CD4-positive, CD25-positive, alpha-beta regulatory T cell (primary cell): ENCODE data around the gene CLEC11A. TPM values are rescaled to one million over a fixed set of nuclear protein-coding genes. Genes with fewer than 3 reads are reported as not detected.
"Not testable (repeated sequence)": the region's sequence is repeated elsewhere in the genome, so short reads cannot be mapped to it uniquely, and the experiment has no call there.

ENCODE experiments used
- ATAC-seq, 2 donors: fragments of 150-1000 bp; cut with Tn5 transposase; one replicate each; pipeline ENCODE4 v1.10.0; 2021; ENCODE audit warnings: low read depth in 2 of 2, moderate number of reproducible peaks in 2 of 2, moderate library complexity in 1 of 2
- DNase-seq, 3 donors: peaks; one replicate each; pipeline versions ENCODE4 v3.0.0 to v3.0.0-alpha.2; 2012 to 2022; ENCODE audit warnings: mixed read lengths in 1 of 3
- H3K27ac ChIP-seq: one replicate; pipeline ENCODE4 v1.7.0; 2013; ENCODE audit warnings: mild to moderate bottlenecking, low read length; ENCODE audit not compliant: insufficient read depth, poor library complexity, severe bottlenecking
- H3K27me3 ChIP-seq: one replicate; pipeline ENCODE4 v1.7.0; 2013; ENCODE audit warnings: low read length; ENCODE audit not compliant: control insufficient read depth, insufficient read depth
- H3K36me3 ChIP-seq: one replicate; pipeline ENCODE4 v1.7.0; 2013; ENCODE audit warnings: mild to moderate bottlenecking, low read length, moderate library complexity; ENCODE audit not compliant: control insufficient read depth, insufficient read depth
- H3K4me1 ChIP-seq: 2 replicates; pipeline ENCODE4 v1.7.0; 2013; ENCODE audit warnings: mild to moderate bottlenecking, low read length; ENCODE audit not compliant: insufficient read depth, control insufficient read depth, poor library complexity, severe bottlenecking
- H3K4me3 ChIP-seq: one replicate; pipeline ENCODE4 v1.7.0; 2013; ENCODE audit warnings: low read depth, mild to moderate bottlenecking, low read length, moderate library complexity
- H3K9me3 ChIP-seq, 2 experiments: 1 replicate in 1 of 2; 2 replicates in 1 of 2; pipeline ENCODE4 v1.7.0; 2013; ENCODE audit warnings: low read length in 2 of 2, mild to moderate bottlenecking in 1 of 2, moderate library complexity in 1 of 2; ENCODE audit not compliant: control insufficient read depth in 2 of 2
- H3K27ac Mint-ChIP-seq, 3 donors: one replicate each; pipeline ENCODE4 v1.8.0; 2020 to 2022; ENCODE audit warnings: mild to moderate bottlenecking in 3 of 3, mixed read lengths in 3 of 3, moderate library complexity in 2 of 3
- H3K27me3 Mint-ChIP-seq: one replicate; pipeline ENCODE4 v1.8.0; 2022; ENCODE audit warnings: mild to moderate bottlenecking, mixed read lengths
- H3K36me3 Mint-ChIP-seq: one replicate; pipeline ENCODE4 v1.8.0; 2020; ENCODE audit warnings: mixed read lengths
- H3K4me1 Mint-ChIP-seq, 4 donors: one replicate each; pipeline ENCODE4 v1.8.0; 2020 to 2022; ENCODE audit warnings: mixed read lengths in 4 of 4, mild to moderate bottlenecking in 1 of 4
- H3K4me3 Mint-ChIP-seq, 4 donors: one replicate each; pipeline ENCODE4 v1.8.0; 2020 to 2022; ENCODE audit warnings: mild to moderate bottlenecking in 4 of 4, mixed read lengths in 4 of 4, moderate library complexity in 3 of 4
- H3K9me3 Mint-ChIP-seq, 7 donors: one replicate each; pipeline ENCODE4 v1.8.0; 2020 to 2022; ENCODE audit warnings: mixed read lengths in 7 of 7, mild to moderate bottlenecking in 3 of 7, moderate library complexity in 2 of 7
- polyA plus RNA-seq, 4 donors: library from polyadenylated mRNA; unstranded; fragments of 300-500 nt; fragmentation: Illumina TruSeq; gene quantifications; one replicate each; pipeline ENCODE4 v1.2.3, GENCODE V29; 2021
- total RNA-seq: library from RNA; stranded (reverse); gene quantifications from one replicate; pipeline ENCODE4 v1.2.3, GENCODE V29; 2022

CLEC11A gene
- total and polyA plus RNA-seq, 5 donors from 2014 or later: 0.22 to 1.2 (median 0.58) TPM

DNA sequence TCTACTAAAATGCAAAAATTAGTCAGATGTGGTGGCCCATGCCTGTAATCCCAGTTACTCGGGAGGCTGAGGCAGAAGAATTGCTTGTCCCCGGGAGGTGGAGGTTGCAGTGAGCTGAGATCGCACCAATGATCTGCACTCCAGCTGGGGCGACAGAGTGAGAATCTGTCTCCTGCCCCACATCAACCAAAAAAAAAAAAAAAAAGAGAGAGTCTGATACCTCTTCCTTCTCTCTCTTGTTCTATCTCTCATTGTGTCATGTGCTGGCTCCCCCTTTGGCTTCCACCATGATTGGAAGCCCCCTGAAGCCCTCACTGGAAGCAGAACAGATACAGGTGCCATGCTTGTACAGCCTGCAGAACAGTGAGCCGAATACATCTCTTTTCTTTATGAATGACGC is 20.4 kb downstream of the CLEC11A start:
- no peak for DNase-seq
- H3K36me3 ChIP-seq: no peaks in the 10 kb centered on the region
- no peaks in the 10 kb centered on the region for H3K9me3 ChIP-seq
- Mint-ChIP-seq H3K36me3 (no peaks in the 10 kb centered on the region), H3K4me1 (no peaks in the 10 kb centered on the region), H3K4me3 (no peak overlapping the region), H3K27me3 (peaks cover 21% of the 10 kb centered on the region), H3K27ac (no peak overlapping the region), H3K9me3 (peaks cover 0 to 4% (median 0%) of the 10 kb centered on the region in 7 donors)
- no peak overlapping the region for H3K27ac ChIP-seq
- H3K4me3 ChIP-seq: no peak overlapping the region
- no peaks in the 10 kb centered on the region for H3K27me3 ChIP-seq
- no peaks in the 10 kb centered on the region for H3K4me1 ChIP-seq
- no peak for ATAC-seq

DNA sequence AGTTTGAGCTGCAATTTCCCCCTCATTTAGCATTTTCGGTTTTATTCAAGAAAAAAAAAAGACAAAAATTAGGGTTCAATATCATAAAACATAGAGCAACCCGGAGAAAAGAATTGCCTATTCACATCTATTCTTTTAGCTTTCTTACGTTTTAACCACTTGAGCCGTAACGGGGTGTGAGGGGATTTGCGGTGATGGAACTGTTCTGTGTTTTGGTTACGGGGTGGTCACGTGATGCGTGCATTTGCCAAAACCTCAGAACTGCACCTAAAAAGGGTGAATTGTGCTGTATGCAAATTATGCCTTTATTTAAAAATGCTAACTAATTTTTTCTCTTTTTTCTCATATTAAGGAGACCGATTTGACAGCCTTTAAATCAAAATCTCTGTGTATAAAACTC is 22.1 kb downstream of the CLEC11A start:
- H3K27me3 Mint-ChIP-seq: peaks cover 17% of the 10 kb centered on the region
- no peak for DNase-seq
- H3K36me3 Mint-ChIP-seq: no peaks in the 10 kb centered on the region
- Histone ChIP-seq H3K27ac (no peak overlapping the region), H3K36me3 (no peaks in the 10 kb centered on the region), H3K4me1 (no peaks in the 10 kb centered on the region), H3K9me3 (no peaks in the 10 kb centered on the region), H3K27me3 (no peaks in the 10 kb centered on the region), H3K4me3 (no peak overlapping the region)
- ATAC-seq: no peak
- H3K4me1 Mint-ChIP-seq: no peaks in the 10 kb centered on the region
- no peak overlapping the region for H3K27ac Mint-ChIP-seq
- H3K4me3 Mint-ChIP-seq: no peak overlapping the region
- peaks cover 0 to 2% (median 0%) of the 10 kb centered on the region in 7 donors for H3K9me3 Mint-ChIP-seq

DNA sequence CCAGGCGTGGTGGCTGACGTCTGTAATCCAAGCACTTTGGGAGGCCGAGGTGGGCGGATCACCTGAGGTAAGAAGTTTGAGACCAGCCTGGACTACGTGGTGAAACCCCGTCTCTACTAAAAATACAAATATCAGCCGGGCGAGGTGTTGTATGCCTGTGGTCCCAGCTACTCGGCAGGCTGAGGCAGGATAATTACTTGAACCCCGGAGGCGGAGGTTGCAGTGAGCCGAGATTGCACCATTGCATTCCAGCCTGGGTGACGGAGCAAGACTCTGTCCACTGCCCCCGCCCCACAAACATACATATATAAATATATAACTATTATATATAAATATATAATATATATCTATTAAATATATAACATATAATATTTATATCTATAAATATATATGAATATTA is 24.0 kb downstream of the CLEC11A start:
- not testable (repeated sequence) for H3K4me3 Mint-ChIP-seq, H3K9me3 Mint-ChIP-seq, H3K36me3 ChIP-seq

DNA sequence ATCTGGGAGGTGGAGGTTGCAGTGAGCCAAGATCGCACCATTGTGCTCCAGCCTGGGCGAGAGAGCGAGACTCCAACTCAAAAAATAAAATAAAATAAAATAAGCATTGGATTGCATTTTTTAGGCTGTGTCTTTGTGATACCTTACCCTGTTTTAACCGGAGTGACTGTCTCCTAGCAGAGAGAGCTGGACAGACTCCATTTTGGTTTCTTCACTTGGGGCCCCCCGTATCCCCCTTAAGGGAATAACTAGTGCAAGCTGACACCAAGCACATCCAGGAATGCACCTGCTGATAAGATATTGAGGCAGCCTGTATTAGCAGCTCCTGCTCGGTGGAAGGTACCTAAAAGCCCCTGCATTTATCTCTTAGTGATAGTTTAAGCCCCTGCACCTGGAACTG is 26.3 kb downstream of the CLEC11A start:
- Histone ChIP-seq H3K36me3 (no peaks in the 10 kb centered on the region), H3K4me1 (no peaks in the 10 kb centered on the region), H3K4me3 (no peak overlapping the region), H3K27ac (no peak overlapping the region), H3K27me3 (no peaks in the 10 kb centered on the region), H3K9me3 (no peaks in the 10 kb centered on the region)
- Mint-ChIP-seq H3K9me3 (no peaks in the 10 kb centered on the region), H3K36me3 (no peaks in the 10 kb centered on the region), H3K4me3 (no peak overlapping the region), H3K27ac (no peak overlapping the region), H3K27me3 (peaks cover 12% of the 10 kb centered on the region), H3K4me1 (no peaks in the 10 kb centered on the region)
- ATAC-seq (no peak), DNase-seq (no peak)

More for the DNA sequence above, 24.0 kb downstream of the CLEC11A start:
- H3K27ac Mint-ChIP-seq, H3K27me3 Mint-ChIP-seq, H3K36me3 Mint-ChIP-seq, H3K4me3 ChIP-seq, H3K4me1 Mint-ChIP-seq, DNase-seq, H3K27ac ChIP-seq, H3K27me3 ChIP-seq, H3K4me1 ChIP-seq, ATAC-seq, H3K9me3 ChIP-seq: not testable (repeated sequence)

DNA sequence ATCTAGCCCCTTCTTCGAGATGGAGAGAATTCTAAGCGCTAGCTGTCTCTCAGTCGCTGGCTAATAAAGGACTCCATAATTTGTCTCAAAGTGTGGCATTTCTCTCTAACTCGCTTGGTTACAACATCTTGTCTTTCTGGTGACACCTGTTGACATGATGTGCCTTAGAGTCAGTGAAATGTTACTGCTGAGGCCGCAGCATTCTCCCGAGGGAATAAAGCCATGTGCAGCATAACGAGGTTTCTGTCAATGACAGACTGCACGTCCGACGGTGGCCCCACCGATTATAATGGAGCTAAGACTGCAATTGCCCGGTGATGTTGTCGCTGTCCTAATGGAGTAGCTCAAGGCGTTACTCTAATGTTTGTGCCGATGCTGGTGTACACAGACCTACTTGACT is 26.8 kb downstream of the CLEC11A start:
- Histone ChIP-seq H3K4me3 (no peak overlapping the region), H3K27ac (no peak overlapping the region), H3K4me1 (no peaks in the 10 kb centered on the region), H3K27me3 (no peaks in the 10 kb centered on the region), H3K9me3 (no peaks in the 10 kb centered on the region), H3K36me3 (no peaks in the 10 kb centered on the region)
- no peaks in the 10 kb centered on the region for H3K36me3 Mint-ChIP-seq
- H3K27me3 Mint-ChIP-seq: peaks cover 12% of the 10 kb centered on the region
- no peaks in the 10 kb centered on the region for H3K9me3 Mint-ChIP-seq
- no peaks in the 10 kb centered on the region for H3K4me1 Mint-ChIP-seq
- ATAC-seq: no peak
- DNase-seq: no peak
- no peak overlapping the region for H3K4me3 Mint-ChIP-seq
- no peak overlapping the region for H3K27ac Mint-ChIP-seq

DNA sequence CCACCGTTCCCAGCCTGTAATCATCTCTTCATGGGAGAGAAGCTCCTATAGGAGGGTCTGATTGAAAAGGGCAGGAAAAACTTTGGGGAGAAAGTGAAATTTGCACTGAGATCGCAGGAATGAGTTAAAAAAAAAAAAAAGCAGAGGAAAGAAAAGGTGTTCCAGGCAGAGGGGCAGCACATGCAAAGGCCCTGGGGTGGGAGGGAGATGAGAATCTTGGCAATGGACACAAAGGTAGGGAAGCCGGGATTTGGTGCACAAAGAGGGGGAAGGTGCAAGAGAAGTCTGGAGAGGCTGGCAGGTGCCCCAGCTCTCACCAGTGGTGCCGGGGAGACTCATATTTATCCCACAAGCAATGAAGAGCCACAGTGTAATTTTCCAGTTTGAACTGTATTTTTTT is 30.7 kb downstream of the CLEC11A start:
- H3K4me1 ChIP-seq: no peaks in the 10 kb centered on the region
- no peaks in the 10 kb centered on the region for H3K27me3 ChIP-seq
- no peaks in the 10 kb centered on the region for H3K9me3 ChIP-seq
- no peak for ATAC-seq
- no peaks in the 10 kb centered on the region for H3K36me3 ChIP-seq
- H3K4me3 Mint-ChIP-seq: no peak overlapping the region
- no peak overlapping the region for H3K27ac Mint-ChIP-seq
- peaks cover 20% of the 10 kb centered on the region for H3K27me3 Mint-ChIP-seq
- no peaks in the 10 kb centered on the region for H3K4me1 Mint-ChIP-seq
- H3K9me3 Mint-ChIP-seq: peaks cover 0 to 2% (median 0%) of the 10 kb centered on the region in 7 donors
- no peaks in the 10 kb centered on the region for H3K36me3 Mint-ChIP-seq
- no peak overlapping the region for H3K27ac ChIP-seq
- no peak for DNase-seq
- H3K4me3 ChIP-seq: no peak overlapping the region

DNA sequence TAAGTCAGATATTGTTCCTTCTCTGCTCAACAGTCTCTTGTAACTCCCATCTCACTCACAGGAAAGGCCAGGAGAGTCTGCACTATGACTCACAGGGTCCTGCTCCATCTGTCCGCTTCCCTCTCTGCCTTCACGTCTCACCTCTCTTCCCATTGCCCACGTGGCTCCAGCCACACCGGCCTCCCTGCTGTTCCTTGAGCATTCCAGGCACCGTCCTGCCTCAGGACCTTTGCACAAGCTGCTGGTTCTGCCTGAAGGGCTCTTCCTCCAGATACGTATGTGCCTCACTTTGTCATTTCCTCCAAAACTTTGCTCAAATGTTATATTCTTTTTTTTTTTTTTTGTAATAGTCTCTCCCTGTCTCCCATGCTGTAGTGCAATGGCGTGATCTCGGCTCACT is 33.1 kb downstream of the CLEC11A start:
- H3K4me1 Mint-ChIP-seq, H3K4me3 Mint-ChIP-seq, H3K9me3 ChIP-seq, H3K4me1 ChIP-seq, H3K27me3 ChIP-seq, H3K36me3 ChIP-seq, H3K4me3 ChIP-seq, H3K9me3 Mint-ChIP-seq, H3K27ac ChIP-seq, DNase-seq, ATAC-seq, H3K36me3 Mint-ChIP-seq, H3K27ac Mint-ChIP-seq: not testable (repeated sequence)
- peaks cover 20% of the 10 kb centered on the region for H3K27me3 Mint-ChIP-seq

GRCh38 chr19:50757624-50758023 is 34.5 kb downstream of the CLEC11A start:
- not testable (repeated sequence) for H3K36me3 ChIP-seq, H3K4me1 Mint-ChIP-seq, H3K4me3 ChIP-seq, H3K4me3 Mint-ChIP-seq, H3K27me3 ChIP-seq, H3K4me1 ChIP-seq, H3K27ac Mint-ChIP-seq, H3K36me3 Mint-ChIP-seq, H3K27ac ChIP-seq, ATAC-seq, H3K9me3 Mint-ChIP-seq, H3K9me3 ChIP-seq, DNase-seq
- H3K27me3 Mint-ChIP-seq: peaks cover 20% of the 10 kb centered on the region
